GM12891 (cell line): ENCODE data around the gene PACSIN1.

Source experiments
- PAX5 ChIP-seq: IDR thresholded peaks from 2 replicates; pipeline ENCODE4 v1.6.1; 2011; ENCODE audit warnings: low read length, moderate library complexity, mild to moderate bottlenecking; ENCODE audit not compliant: insufficient read depth, severe bottlenecking
- POLR2A ChIP-seq: IDR thresholded peaks from 2 replicates; pipeline ENCODE4 v1.6.1; 2011; ENCODE audit warnings: low read depth, low read length, control low read depth
- POLR2AphosphoS5 ChIP-seq: IDR thresholded peaks from 2 replicates; pipeline ENCODE4 v1.6.1; 2011; ENCODE audit warnings: low read depth, low read length, control low read depth
- POU2F2 ChIP-seq: IDR thresholded peaks from 2 replicates; pipeline ENCODE4 v1.6.1; 2011; ENCODE audit warnings: low read depth, mild to moderate bottlenecking, control low read depth, low read length, moderate library complexity
- SPI1 ChIP-seq: IDR thresholded peaks from 2 replicates; pipeline ENCODE4 v1.6.1; 2011; ENCODE audit warnings: low read depth, low read length, control low read depth
- TAF1 ChIP-seq: IDR thresholded peaks from 2 replicates; pipeline ENCODE4 v1.6.1; 2011; ENCODE audit warnings: low read depth, low read length, control low read depth

DNA sequence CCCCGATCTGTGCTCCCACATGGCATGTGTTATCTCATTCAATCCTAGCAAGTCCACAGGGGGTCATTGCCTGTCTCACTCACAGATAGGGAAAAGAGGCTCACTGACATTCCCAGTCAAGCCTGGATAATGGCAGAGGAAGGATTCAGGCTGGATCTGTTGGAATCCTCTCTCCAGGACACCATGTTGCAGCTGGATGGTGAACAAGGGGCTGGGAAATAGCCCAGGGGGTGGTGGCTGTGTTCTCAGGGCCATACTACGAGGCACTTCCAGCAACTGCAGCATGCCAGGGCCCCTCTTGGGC lies 95.3 kb downstream of the PACSIN1 start:
- TF ChIP-seq SPI1, result no peak
- no peak for TF ChIP-seq POLR2A
- TF ChIP-seq POLR2AphosphoS5, result no peak
- TF ChIP-seq PAX5, result no peak
- TF ChIP-seq TAF1, result no peak
- no peak for TF ChIP-seq POU2F2
